ENCODE data around the gene ELAVL3. TPM values are rescaled to one million over a fixed set of nuclear protein-coding genes. Genes with fewer than 3 reads are reported as not detected.

The ELAVL3 gene
- total and polyA plus RNA-seq, 2 of the 8 experiments (the other 6 are each of a cell fraction or from before 2014, with no cell fraction given) = 0.80 to 1.0 TPM

GRCh38 chr19:11446271-11446651, 34.6 kb downstream of the ELAVL3 start:
- H4K8ac ChIP-seq (ENCODE audit: extremely low read depth, insufficient read depth, low read length) = no peak overlapping the region
- H2BK12ac ChIP-seq (ENCODE audit: low read depth, low read length) = no peak overlapping the region
- H3K4me2 ChIP-seq (ENCODE audit: insufficient read depth in 1 of 2, low read depth in 2 of 2, low read length in 2 of 2) = no peak overlapping the region
- H3K56ac ChIP-seq (replicated peaks; ENCODE audit: insufficient read length, low read depth, low read length) = no peak overlapping the region
- no peak overlapping the region for H4K91ac ChIP-seq (replicated peaks; ENCODE audit: insufficient read length, low read length)
- H4K20me1 ChIP-seq (replicated peaks in 1 of 2; ENCODE audit: control insufficient read depth in 1 of 2, insufficient read depth in 2 of 2, low read length in 2 of 2) = peaks cover 7 to 20% of the 10 kb centered on the region in 2 experiments
- ChIA-PET POLR2A (ENCODE audit: partially characterized antibody) (interaction anchor here (1.0 to 1.8 kb wide), 9 partner anchors 11 to 118 kb away, joined by 3 to 9 read pairs (median 4); partner anchors contain the start of genes EPOR, ODAD3, PRKCSH and RGL3), CTCF (ENCODE audit: partially characterized antibody) (interaction anchor here (0.5 to 13.0 kb wide), 26 partner anchors 8 to 287 kb away, joined by 3 to 192 read pairs (median 4); partner anchors contain the start of genes CCDC159, EPOR, ODAD3 and PRKCSH)
- no peaks in the 10 kb centered on the region for H3K79me2 ChIP-seq (ENCODE audit: control insufficient read depth in 1 of 2, insufficient read depth in 2 of 2, low read length in 2 of 2)
- H3K4me3 ChIP-seq (ENCODE audit: extremely low read depth in 1 of 4, insufficient read depth in 2 of 4, low read depth in 3 of 4, low read length in 4 of 4) = no peak overlapping the region
- H4K5ac ChIP-seq (ENCODE audit: insufficient read length, low read depth, low read length) = no peak overlapping the region
- peaks cover 0 to 3% (median 1%) of the 10 kb centered on the region in 4 experiments; a peak in 4 of 7 replicates for H3K4me1 ChIP-seq (replicated peaks in 1 of 4; ENCODE audit: control insufficient read depth in 3 of 4, insufficient read depth in 4 of 4, low read length in 3 of 4)
- no peak overlapping the region for H2AK5ac ChIP-seq (ENCODE audit: low read depth, low read length)
- H3K14ac ChIP-seq (ENCODE audit: insufficient read length) = no peak overlapping the region
- H2AFZ ChIP-seq (ENCODE audit: low read length) = no peak overlapping the region
- no peaks in the 10 kb centered on the region for H3K23me2 ChIP-seq (ENCODE audit: low read depth, low read length)
- H3K9me3 ChIP-seq (ENCODE audit: insufficient read depth in 2 of 2, low read depth in 1 of 2, low read length in 1 of 2) = no peaks in the 10 kb centered on the region
- H3K9ac ChIP-seq (replicated peaks in 1 of 4; ENCODE audit: extremely low read depth in 1 of 4, low read depth in 3 of 4, low read length in 3 of 4) = no peak overlapping the region; a peak in 2 of 7 replicates
- no peak overlapping the region for H3K18ac ChIP-seq (ENCODE audit: extremely low read depth, low read length)
- no peak overlapping the region for H2BK5ac ChIP-seq (ENCODE audit: low read depth, low read length)
- H2BK15ac ChIP-seq (ENCODE audit: low read length) = no peak overlapping the region
- TF ChIP-seq JUN (IDR thresholded peaks at IDR 0.05; ENCODE audit: low read depth, low read length) (no peak), RBBP5 (IDR thresholded peaks at IDR 0.05; ENCODE audit: borderline replicate concordance, low read depth, low read length) (no peak), RXRA (IDR thresholded peaks at IDR 0.05; ENCODE audit: insufficient read depth, low read depth, low read length) (no peak), SIN3A (conservative IDR thresholded peaks at IDR 0.05 in 1 of 2, IDR thresholded peaks at IDR 0.05 in 1 of 2; ENCODE audit: low read depth in 1 of 2, low read length in 2 of 2) (no peak), POLR2A (IDR thresholded peaks at IDR 0.05; ENCODE audit: control extremely low read depth in 1 of 2, low read depth in 2 of 2, low read length in 2 of 2) (no peak), CBX5 (IDR thresholded peaks at IDR 0.05; ENCODE audit: low read depth, low read length) (no peak), SUZ12 (IDR thresholded peaks at IDR 0.05; ENCODE audit: low read length) (no peak), BACH1 (IDR thresholded peaks at IDR 0.05; ENCODE audit: low read length) (no peak)
- peaks cover 2% of the 10 kb centered on the region; the same call in 1 of the 2 replicates for H3K79me1 ChIP-seq (ENCODE audit: low read depth, low read length)
- DNase-seq (ENCODE audit: low read depth in 1 of 2, low spot score in 2 of 2) (peak in 1 of 2 experiments; percentile 48), FAIRE-seq (no peak)
- WGBS, 2 experiments (ENCODE audit: extremely low coverage in 1 of 2, insufficient coverage in 1 of 2, insufficient read length in 1 of 2, insufficient replicate concordance in 2 of 2, low coverage in 1 of 2, low lambda C conversion rate in 2 of 2, missing lambda C conversion rate in 1 of 2) = 94% methylated on average over 9 of the region's 14 CpGs; no CpG with 5 or more reads in 1 of the 2 experiments
- H3K36me3 ChIP-seq (ENCODE audit: control insufficient read depth in 2 of 4, insufficient read depth in 4 of 4, low read length in 3 of 4) = peaks cover 22 to 60% (median 47%) of the 10 kb centered on the region in 4 experiments
- no peaks in the 10 kb centered on the region for H3K27me3 ChIP-seq (replicated peaks in 1 of 4; ENCODE audit: control insufficient read depth in 3 of 4, extremely low read depth in 1 of 4, insufficient read depth in 3 of 4, low read length in 3 of 4)
- no peak overlapping the region for H2BK120ac ChIP-seq (replicated peaks; ENCODE audit: low read depth, low read length)
- H3K4ac ChIP-seq (replicated peaks; ENCODE audit: insufficient read length, low read depth, low read length) = no peak overlapping the region
- no peak overlapping the region for H2BK20ac ChIP-seq (ENCODE audit: low read length)
- H3K27ac ChIP-seq (ENCODE audit: low read depth, low read length) = no peak overlapping the region
- H3K23ac ChIP-seq (ENCODE audit: insufficient read length) = no peak overlapping the region
